Thoracic aorta (tissue), 2 donors: ENCODE data around the gene CTNNBL1. TPM values are rescaled to one million over a fixed set of nuclear protein-coding genes. Genes with fewer than 3 reads are reported as not detected.

ENCODE experiments used
- ATAC-seq: fragments of 150-250 bp; one replicate; pipeline ENCODE4 v1.8.0; 2017; ENCODE audit warnings: low read depth; ENCODE audit not compliant: insufficient number of reproducible peaks, low FRiP score
- DNase-seq: peaks from one replicate; pipeline ENCODE4 v3.0.0-alpha.2; 2020; ENCODE audit warnings: low spot score
- H3K27ac ChIP-seq, 2 donors: fragments of 200-600 bp; sonication (generic); 1 replicate in 1 of 2; 2 replicates in 1 of 2; pipeline ENCODE4 v1.5.1; 2016; ENCODE audit warnings: mild to moderate bottlenecking in 2 of 2, moderate library complexity in 2 of 2
- H3K27me3 ChIP-seq: fragments of 200-600 bp; sonication (generic); replicated peaks from 2 replicates; pipeline ENCODE4 v1.6.0; 2016; ENCODE audit warnings: mild to moderate bottlenecking; ENCODE audit not compliant: insufficient read depth
- H3K36me3 ChIP-seq: fragments of 200-600 bp; sonication (generic); one replicate; pipeline ENCODE4 v1.5.1; 2016
- H3K4me1 ChIP-seq, 2 donors: fragments of 200-600 bp; sonication (generic); 1 replicate in 1 of 2; 2 replicates in 1 of 2; pipeline versions ENCODE4 v1.5.1 to v1.6.0; 2016; ENCODE audit warnings: low read depth in 2 of 2, mild to moderate bottlenecking in 1 of 2; ENCODE audit not compliant: control insufficient read depth in 1 of 2
- H3K4me3 ChIP-seq: fragments of 200-600 bp; sonication (generic); 2 replicates; pipeline ENCODE4 v1.5.1; 2016; ENCODE audit warnings: mild to moderate bottlenecking
- H3K9me3 ChIP-seq: fragments of 200-600 bp; sonication (generic); 2 replicates; pipeline ENCODE4 v1.5.1; 2016
- CTCF ChIP-seq: fragments of 200-600 bp; sonication (generic); IDR thresholded peaks from one replicate; pipeline ENCODE4 v1.5.1; 2019; ENCODE audit warnings: antibody characterized with exemption
- total RNA-seq, 2 donors: library from RNA; depleted of rRNA; stranded (reverse); fragments of >200 nt; gene quantifications; one replicate each; pipeline versions ENCODE4 v1.1.0 to v1.2.3, GENCODE V29; 2016

Gene CTNNBL1
- total RNA-seq, 2 donors from 2014 or later = 22.6 to 34.3 TPM

DNA sequence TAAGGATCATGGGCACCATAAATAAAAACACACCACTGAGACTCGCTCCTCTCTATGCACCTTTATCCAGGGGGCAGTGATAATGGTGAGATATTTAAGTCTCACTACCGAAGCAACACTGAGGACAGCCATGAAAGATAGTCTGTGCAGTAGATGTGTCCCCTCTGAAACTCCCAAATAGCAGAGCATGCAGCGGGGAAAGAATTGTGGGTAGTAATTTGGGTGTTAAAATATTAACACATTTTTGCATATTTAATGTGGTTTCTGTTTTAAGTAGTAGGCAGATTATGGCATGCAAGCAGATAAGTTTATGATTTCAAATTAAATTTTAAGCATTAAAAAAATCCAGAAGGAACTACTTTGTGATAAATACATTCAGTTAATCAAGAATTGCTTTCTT, 82.7 kb downstream of the CTNNBL1 start:
- no peaks in the 10 kb centered on the region for H3K36me3 ChIP-seq
- DNase-seq = no peak
- no peaks in the 10 kb centered on the region for H3K4me1 ChIP-seq
- no peak for ATAC-seq
- H3K9me3 ChIP-seq = no peaks in the 10 kb centered on the region
- H3K27me3 ChIP-seq = no peaks in the 10 kb centered on the region
- TF ChIP-seq CTCF = no peak
- no peak overlapping the region for H3K4me3 ChIP-seq
- H3K27ac ChIP-seq = no peak overlapping the region

DNA sequence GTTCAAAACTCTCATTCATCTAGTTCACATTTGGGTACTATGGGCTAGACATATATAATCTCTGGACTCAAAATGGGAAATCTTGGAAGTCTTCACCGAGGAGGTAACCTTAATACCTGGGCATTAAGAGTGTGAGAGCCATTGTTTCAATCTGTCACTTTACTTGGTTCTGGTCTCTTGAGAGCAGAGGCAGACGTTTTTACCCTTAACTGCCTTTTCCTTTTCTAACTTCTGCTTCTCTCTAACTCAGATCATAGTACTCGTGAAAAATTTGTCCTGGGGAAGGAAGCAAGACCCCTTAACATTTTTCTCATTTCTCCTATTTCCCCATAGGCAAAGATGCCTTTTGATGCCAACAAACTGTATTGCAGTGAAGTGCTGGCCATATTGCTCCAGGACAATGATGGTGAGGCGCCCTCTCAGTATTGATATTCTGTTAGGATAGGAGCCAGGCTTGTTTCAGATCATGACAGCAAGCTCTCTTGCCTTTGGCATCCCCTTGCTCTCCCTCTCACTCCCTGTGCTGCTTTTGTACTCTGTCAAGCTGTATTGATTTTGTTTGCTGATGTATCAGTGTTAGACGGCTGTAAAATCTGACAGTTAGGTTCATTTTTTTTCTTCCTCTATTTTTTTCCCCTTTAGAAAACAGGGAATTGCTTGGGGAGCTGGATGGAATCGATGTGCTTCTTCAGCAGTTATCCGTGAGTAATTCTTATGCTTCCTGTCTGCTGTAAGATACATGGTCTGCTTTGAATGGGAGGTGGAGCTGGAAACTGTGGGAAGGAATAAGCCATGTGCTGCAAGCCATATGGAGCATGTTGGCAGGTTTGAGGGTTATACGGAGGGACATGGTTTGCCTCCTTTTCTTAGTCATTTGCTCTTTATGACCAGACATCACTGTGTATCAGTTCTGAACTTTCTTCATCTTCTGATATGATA, 83.5 kb downstream of the CTNNBL1 start:
- DNase-seq (no peak), ATAC-seq (no peak)
- Histone ChIP-seq H3K27ac (no peak overlapping the region), H3K36me3 (no peaks in the 10 kb centered on the region), H3K4me3 (no peak overlapping the region), H3K4me1 (no peaks in the 10 kb centered on the region), H3K27me3 (no peaks in the 10 kb centered on the region), H3K9me3 (no peaks in the 10 kb centered on the region)
- TF ChIP-seq CTCF = no peak

GRCh38 chr20:37777988-37778659, 84.3 kb downstream of the CTNNBL1 start:
- H3K27me3 ChIP-seq = no peaks in the 10 kb centered on the region
- DNase-seq = no peak
- ATAC-seq = no peak

DNA sequence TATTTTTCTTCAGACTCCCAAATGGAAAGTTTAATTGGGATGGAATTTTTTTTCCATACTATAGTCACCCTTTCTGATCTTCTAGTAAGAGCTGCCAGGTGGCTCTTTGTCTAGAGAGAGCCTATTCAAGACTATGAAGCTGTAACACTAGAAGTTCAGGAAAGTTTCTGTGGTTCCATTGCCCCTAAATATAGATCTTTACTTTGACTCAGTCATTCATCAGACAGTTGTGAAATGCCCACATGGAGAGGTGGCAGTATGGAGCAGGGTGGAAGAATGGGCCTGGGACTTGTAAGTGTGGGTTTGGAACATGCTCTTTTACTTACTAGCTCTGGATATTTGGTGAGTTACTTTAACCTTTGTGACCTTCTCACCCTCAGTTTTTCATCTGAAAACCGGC, 87.8 kb downstream of the CTNNBL1 start:
- Histone ChIP-seq H3K4me3 (no peak overlapping the region), H3K4me1 (no peaks in the 10 kb centered on the region), H3K27me3 (no peaks in the 10 kb centered on the region), H3K36me3 (no peaks in the 10 kb centered on the region), H3K27ac (no peak overlapping the region), H3K9me3 (no peaks in the 10 kb centered on the region)
- DNase-seq = no peak
- no peak for ATAC-seq
- no peak for TF ChIP-seq CTCF

More at GRCh38 chr20:37777988-37778659, 84.3 kb downstream of the CTNNBL1 start:
- Histone ChIP-seq H3K36me3 (no peaks in the 10 kb centered on the region), H3K4me1 (no peaks in the 10 kb centered on the region), H3K4me3 (no peak overlapping the region), H3K27ac (no peak overlapping the region), H3K9me3 (no peaks in the 10 kb centered on the region)
- no peak for TF ChIP-seq CTCF

GRCh38 chr20:37786043-37786442, 92.2 kb downstream of the CTNNBL1 start:
- no peaks in the 10 kb centered on the region for H3K27me3 ChIP-seq
- H3K27ac ChIP-seq = no peak overlapping the region
- H3K4me1 ChIP-seq = no peaks in the 10 kb centered on the region
- no peaks in the 10 kb centered on the region for H3K9me3 ChIP-seq
- peaks cover 8% of the 10 kb centered on the region for H3K36me3 ChIP-seq
- no peak for TF ChIP-seq CTCF
- DNase-seq (no peak), ATAC-seq (no peak)
- no peak overlapping the region for H3K4me3 ChIP-seq
